DOHH2 (cell line): ENCODE measurements around the gene DBX2.

Experiments
- H3F3A ChIP-seq: fragments of 200-600 bp; sonication (generic), shearing (Covaris generic); 2 replicates; pipeline ENCODE4 v1.6.0; 2016; ENCODE audit warnings: antibody characterized with exemption, mild to moderate bottlenecking; ENCODE audit not compliant: control insufficient read depth, insufficient read depth
- H3K27ac ChIP-seq: fragments of 200-600 bp; sonication (generic); 2 replicates; pipeline ENCODE4 v1.5.1; 2014; ENCODE audit warnings: low read depth, mild to moderate bottlenecking, low read length, moderate library complexity
- H3K27me3 ChIP-seq: fragments of 200-600 bp; sonication (generic); 2 replicates; pipeline ENCODE4 v1.6.1; 2014; ENCODE audit warnings: mild to moderate bottlenecking, low read length, mixed read lengths; ENCODE audit not compliant: control insufficient read depth
- H3K36me3 ChIP-seq: fragments of 200-600 bp; sonication (generic); 2 replicates; pipeline ENCODE4 v1.6.1; 2014; ENCODE audit warnings: mild to moderate bottlenecking, low read length, moderate library complexity, mixed read lengths; ENCODE audit not compliant: control insufficient read depth
- H3K4me1 ChIP-seq: fragments of 200-600 bp; sonication (generic); 2 replicates; pipeline ENCODE4 v1.6.1; 2014; ENCODE audit warnings: mild to moderate bottlenecking, low read length, mixed read lengths; ENCODE audit not compliant: control insufficient read depth
- H3K4me2 ChIP-seq: fragments of 200-600 bp; sonication (generic); 2 replicates; pipeline ENCODE4 v1.6.0; 2014; ENCODE audit warnings: mild to moderate bottlenecking, low read length, moderate library complexity
- H3K4me3 ChIP-seq: fragments of 200-600 bp; sonication (generic); 2 replicates; pipeline ENCODE4 v1.5.1; 2014; ENCODE audit warnings: mild to moderate bottlenecking, low read length, mixed read lengths
- H3K79me2 ChIP-seq: fragments of 200-600 bp; sonication (generic); 2 replicates; pipeline ENCODE4 v1.6.1; 2014; ENCODE audit warnings: mild to moderate bottlenecking, low read length, mixed read lengths; ENCODE audit not compliant: control insufficient read depth
- H3K9me2 ChIP-seq: fragments of 200-600 bp; sonication (generic); replicated peaks from 2 replicates; pipeline ENCODE4 v1.6.1; 2014; ENCODE audit warnings: mild to moderate bottlenecking, low read length, mixed read lengths; ENCODE audit not compliant: control insufficient read depth
- H3K9me3 ChIP-seq: fragments of 200-600 bp; sonication (generic); 2 replicates; pipeline ENCODE4 v1.6.1; 2014; ENCODE audit warnings: antibody characterized with exemption, low read length, mixed read lengths; ENCODE audit not compliant: control insufficient read depth, insufficient read depth
- H4K20me1 ChIP-seq: fragments of 200-600 bp; sonication (generic); 2 replicates; pipeline ENCODE4 v1.6.0; 2014; ENCODE audit warnings: low read depth, mild to moderate bottlenecking, antibody characterized with exemption, low read length, moderate library complexity; ENCODE audit not compliant: control insufficient read depth, insufficient read depth
- EZH2phosphoT487 ChIP-seq: fragments of 200-600 bp; sonication (generic); IDR thresholded peaks from 2 replicates; pipeline ENCODE4 v1.6.1; 2017; ENCODE audit warnings: borderline replicate concordance, mild to moderate bottlenecking, antibody characterized with exemption, low read length, moderate library complexity, mixed read lengths
- TF ChIP-seq, protein P1 (sequence below): fragments of 200-600 bp; sonication (generic); IDR thresholded peaks from one replicate; pipeline ENCODE4 v1.5.1; 2014; ENCODE audit warnings: antibody characterized with exemption, mild to moderate bottlenecking, low read depth, low read length; ENCODE audit not compliant: poor library complexity, severe bottlenecking

The DBX2 gene

DNA sequence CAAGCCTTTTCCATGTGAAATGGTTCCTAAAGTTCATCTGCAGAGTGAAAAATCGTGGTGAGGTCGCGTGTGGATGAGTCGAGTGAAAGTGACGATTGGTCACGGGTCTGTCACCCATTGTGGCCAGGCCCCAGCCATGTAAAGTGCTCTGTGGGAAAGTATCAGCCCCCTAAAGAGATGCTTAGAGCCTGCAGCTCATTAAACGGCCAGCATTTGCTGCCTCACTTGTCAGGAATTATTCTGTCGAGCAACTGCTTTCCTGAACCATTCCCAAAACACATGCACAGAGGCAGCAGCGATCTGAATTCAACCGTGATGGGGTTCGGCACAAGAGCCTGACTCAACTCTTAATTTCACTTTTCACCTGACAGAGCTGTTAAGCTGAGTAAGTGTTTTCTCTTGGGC, 16.0 kb downstream of the DBX2 start:
- Histone ChIP-seq H3K4me1 (no peaks in the 10 kb centered on the region), H3K9me3 (no peaks in the 10 kb centered on the region), H3K36me3 (no peaks in the 10 kb centered on the region), H3K4me3 (no peak overlapping the region), H4K20me1 (no peaks in the 10 kb centered on the region), H3F3A (no peaks in the 10 kb centered on the region), H3K4me2 (no peak overlapping the region), H3K27ac (no peak overlapping the region), H3K79me2 (no peaks in the 10 kb centered on the region), H3K27me3 (no peaks in the 10 kb centered on the region; the same call in 1 of the 2 replicates), H3K9me2 (no peaks in the 10 kb centered on the region)
- TF ChIP-seq, protein P1, sequence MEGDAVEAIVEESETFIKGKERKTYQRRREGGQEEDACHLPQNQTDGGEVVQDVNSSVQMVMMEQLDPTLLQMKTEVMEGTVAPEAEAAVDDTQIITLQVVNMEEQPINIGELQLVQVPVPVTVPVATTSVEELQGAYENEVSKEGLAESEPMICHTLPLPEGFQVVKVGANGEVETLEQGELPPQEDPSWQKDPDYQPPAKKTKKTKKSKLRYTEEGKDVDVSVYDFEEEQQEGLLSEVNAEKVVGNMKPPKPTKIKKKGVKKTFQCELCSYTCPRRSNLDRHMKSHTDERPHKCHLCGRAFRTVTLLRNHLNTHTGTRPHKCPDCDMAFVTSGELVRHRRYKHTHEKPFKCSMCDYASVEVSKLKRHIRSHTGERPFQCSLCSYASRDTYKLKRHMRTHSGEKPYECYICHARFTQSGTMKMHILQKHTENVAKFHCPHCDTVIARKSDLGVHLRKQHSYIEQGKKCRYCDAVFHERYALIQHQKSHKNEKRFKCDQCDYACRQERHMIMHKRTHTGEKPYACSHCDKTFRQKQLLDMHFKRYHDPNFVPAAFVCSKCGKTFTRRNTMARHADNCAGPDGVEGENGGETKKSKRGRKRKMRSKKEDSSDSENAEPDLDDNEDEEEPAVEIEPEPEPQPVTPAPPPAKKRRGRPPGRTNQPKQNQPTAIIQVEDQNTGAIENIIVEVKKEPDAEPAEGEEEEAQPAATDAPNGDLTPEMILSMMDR: no peak
- no peak for TF ChIP-seq EZH2phosphoT487

DNA sequence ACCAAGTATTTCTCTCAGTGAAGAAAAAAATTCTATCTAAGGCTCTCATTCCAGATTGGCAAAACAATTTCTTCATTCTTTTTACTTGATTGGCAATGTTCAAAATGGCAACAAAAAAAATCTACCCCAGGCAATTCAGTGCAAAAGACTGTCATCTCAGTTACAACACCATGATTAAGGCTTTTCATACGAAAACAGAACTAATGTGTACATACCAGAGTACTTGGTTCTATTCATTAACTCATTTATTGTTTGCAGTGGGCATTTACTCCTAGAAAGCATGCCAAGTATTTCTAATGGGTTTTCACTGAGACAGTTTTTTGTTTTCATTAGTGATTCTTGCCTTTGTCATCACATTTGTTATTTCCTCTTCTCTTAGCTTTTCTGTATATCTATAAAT, 33.0 kb downstream of the DBX2 start:
- H4K20me1 ChIP-seq: no peaks in the 10 kb centered on the region
- no peaks in the 10 kb centered on the region for H3K9me2 ChIP-seq
- TF ChIP-seq, protein P1: no peak
- TF ChIP-seq EZH2phosphoT487: no peak
- H3K27ac ChIP-seq: no peak overlapping the region
- H3K4me3 ChIP-seq: no peak overlapping the region
- H3K4me1 ChIP-seq: no peaks in the 10 kb centered on the region
- no peaks in the 10 kb centered on the region for H3K79me2 ChIP-seq
- H3F3A ChIP-seq: no peaks in the 10 kb centered on the region
- no peaks in the 10 kb centered on the region for H3K36me3 ChIP-seq
- no peaks in the 10 kb centered on the region for H3K9me3 ChIP-seq
- no peaks in the 10 kb centered on the region for H3K27me3 ChIP-seq
- H3K4me2 ChIP-seq: no peak overlapping the region

DNA sequence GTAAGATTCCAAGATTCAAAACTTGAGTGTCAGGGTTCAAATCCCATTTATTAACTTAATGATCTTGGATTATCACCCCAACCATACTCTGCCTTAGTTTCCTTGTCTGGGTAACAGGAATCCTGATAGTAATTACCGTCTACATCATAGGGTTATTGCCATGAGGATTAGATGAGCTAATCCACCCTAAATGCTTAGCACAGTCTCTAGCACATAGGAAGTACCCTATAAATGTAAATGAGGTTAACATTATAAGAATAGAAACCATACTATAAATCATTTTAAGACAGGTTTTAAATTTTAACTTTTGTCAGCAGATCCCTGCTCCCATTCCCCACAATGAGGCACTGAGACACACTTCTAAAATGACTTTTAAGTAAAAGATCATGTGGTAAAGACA, 36.5 kb downstream of the DBX2 start:
- Histone ChIP-seq H4K20me1 (no peaks in the 10 kb centered on the region), H3K4me1 (no peaks in the 10 kb centered on the region), H3K27ac (no peak overlapping the region), H3K79me2 (no peaks in the 10 kb centered on the region), H3K27me3 (no peaks in the 10 kb centered on the region), H3K9me2 (no peaks in the 10 kb centered on the region), H3F3A (no peaks in the 10 kb centered on the region), H3K36me3 (no peaks in the 10 kb centered on the region), H3K4me3 (no peak overlapping the region), H3K9me3 (no peaks in the 10 kb centered on the region), H3K4me2 (no peak overlapping the region)
- TF ChIP-seq, protein P1: no peak
- no peak for TF ChIP-seq EZH2phosphoT487

DNA sequence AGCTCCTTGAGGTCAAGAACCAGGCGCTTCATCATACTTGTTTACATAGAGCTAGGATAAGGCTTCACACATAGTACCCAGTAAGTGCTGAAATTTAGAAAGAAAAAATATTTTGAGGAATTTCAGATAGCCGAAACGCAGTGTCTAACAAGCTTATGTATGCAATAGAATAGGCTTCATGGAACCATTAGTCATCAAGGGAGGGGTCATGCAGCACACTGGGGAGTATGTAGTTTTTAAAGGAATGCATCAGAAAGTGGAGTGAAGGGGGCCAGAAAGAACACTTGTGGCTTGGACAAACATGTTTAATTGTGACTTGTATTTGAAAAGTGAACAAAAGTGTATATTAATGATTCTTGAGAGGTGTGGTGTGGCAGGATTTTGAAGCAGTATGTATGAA, 38.1 kb downstream of the DBX2 start:
- no peaks in the 10 kb centered on the region for H3K9me2 ChIP-seq
- H3F3A ChIP-seq: no peaks in the 10 kb centered on the region

More for the DNA sequence above, 38.1 kb downstream of the DBX2 start:
- Histone ChIP-seq H3K27ac (no peak overlapping the region), H3K4me2 (no peak overlapping the region), H3K79me2 (no peaks in the 10 kb centered on the region), H3K36me3 (no peaks in the 10 kb centered on the region), H4K20me1 (no peaks in the 10 kb centered on the region), H3K4me1 (no peaks in the 10 kb centered on the region), H3K4me3 (no peak overlapping the region), H3K9me3 (no peaks in the 10 kb centered on the region), H3K27me3 (no peaks in the 10 kb centered on the region)
- TF ChIP-seq EZH2phosphoT487: no peak
- TF ChIP-seq, protein P1: no peak
